ENCODE results near the gene WDR31. TPM values are rescaled to one million over a fixed set of nuclear protein-coding genes. Genes with fewer than 3 reads are reported as not detected.

The WDR31 gene
- total and polyA plus RNA-seq, 10 donors: 0.15 to 2.3 (median 0.78) TPM

DNA sequence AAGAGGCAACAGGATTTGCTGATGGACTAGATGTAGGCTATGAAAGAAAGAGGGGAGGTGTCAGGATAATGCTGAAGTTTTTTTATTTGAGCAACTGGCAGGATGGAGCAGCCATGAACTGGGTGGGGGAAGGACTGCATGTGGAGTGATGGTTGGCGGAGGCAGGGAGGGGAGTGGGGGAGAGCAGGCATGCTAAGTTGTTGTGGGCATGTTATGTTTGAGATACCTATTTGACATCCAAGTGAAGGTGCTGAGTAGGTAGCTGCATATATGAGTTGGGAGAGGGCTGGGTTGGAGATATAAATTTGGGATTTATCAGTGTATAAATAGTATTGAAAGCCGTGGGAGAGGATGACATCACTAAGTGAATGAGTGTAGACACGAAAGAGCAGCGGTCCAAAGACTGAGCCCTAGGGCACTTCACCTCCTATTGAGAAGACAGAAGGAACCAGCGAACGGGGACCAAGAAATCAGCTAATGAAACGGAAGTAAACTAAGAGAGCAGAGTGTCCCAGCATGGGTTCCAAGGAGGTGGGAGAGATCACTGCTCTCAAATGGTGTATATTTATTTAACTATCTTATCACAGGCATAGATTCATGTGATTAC lies 16.7 kb upstream of the WDR31 start:
- no peaks in the 10 kb centered on the region for H3K4me1 ChIP-seq
- no peaks in the 10 kb centered on the region for H3K9me3 ChIP-seq
- DNase-seq: no peak
- H3K27ac ChIP-seq: no peak overlapping the region
- no peaks in the 10 kb centered on the region for H3K27me3 ChIP-seq (replicated peaks in 1 of 7)
- intact Hi-C loops (cut with DNase I; ENCODE audit: low total_unique reads): no loop called here
- H3K36me3 ChIP-seq: no peaks in the 10 kb centered on the region
- TF ChIP-seq, protein P1, sequence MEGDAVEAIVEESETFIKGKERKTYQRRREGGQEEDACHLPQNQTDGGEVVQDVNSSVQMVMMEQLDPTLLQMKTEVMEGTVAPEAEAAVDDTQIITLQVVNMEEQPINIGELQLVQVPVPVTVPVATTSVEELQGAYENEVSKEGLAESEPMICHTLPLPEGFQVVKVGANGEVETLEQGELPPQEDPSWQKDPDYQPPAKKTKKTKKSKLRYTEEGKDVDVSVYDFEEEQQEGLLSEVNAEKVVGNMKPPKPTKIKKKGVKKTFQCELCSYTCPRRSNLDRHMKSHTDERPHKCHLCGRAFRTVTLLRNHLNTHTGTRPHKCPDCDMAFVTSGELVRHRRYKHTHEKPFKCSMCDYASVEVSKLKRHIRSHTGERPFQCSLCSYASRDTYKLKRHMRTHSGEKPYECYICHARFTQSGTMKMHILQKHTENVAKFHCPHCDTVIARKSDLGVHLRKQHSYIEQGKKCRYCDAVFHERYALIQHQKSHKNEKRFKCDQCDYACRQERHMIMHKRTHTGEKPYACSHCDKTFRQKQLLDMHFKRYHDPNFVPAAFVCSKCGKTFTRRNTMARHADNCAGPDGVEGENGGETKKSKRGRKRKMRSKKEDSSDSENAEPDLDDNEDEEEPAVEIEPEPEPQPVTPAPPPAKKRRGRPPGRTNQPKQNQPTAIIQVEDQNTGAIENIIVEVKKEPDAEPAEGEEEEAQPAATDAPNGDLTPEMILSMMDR (IDR thresholded peaks at IDR 0.05 in 8 of 11, conservative IDR thresholded peaks at IDR 0.05 in 3 of 11): no peak
- TF ChIP-seq POLR2AphosphoS5 (IDR thresholded peaks at IDR 0.05) (no peak), POLR2A (IDR thresholded peaks at IDR 0.05) (no peak)
- 83 to 88% (median 86%) methylated on average over 7 of the region's 7 CpGs for WGBS, 5 donors
- no peak overlapping the region for H3K4me3 ChIP-seq

DNA sequence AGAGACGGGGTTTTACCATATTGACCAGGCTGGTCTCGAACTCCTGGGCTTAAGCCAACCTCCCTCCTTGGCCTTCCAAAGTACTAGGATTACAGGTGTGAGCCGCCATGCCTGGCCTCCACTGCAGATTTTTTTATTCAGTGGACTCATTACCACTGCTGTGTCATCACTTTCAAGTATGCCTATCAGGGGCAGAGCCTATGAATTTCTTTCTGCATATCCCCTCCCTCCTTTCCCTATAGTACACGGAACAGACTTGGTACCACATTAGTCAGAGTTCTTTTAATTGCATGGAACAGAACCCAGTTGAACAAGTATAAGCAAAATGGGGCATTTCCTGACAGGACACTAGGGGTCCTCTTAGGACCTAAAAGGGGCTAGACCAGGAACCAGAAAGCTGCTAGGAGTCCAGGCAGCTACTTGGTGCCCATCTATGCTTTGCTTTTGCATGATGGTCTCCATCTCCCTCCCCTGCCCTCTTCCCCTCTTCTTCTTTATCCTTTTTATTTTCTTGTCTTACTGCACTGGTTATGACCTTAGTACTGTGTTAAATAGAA lies 15.0 kb upstream of the WDR31 start:
- H3K27ac ChIP-seq: no peak overlapping the region
- peaks cover 0 to 17% (median 3%) of the 10 kb centered on the region in 7 donors for H3K27me3 ChIP-seq (replicated peaks in 1 of 7)
- no peak for TF ChIP-seq POLR2A (IDR thresholded peaks at IDR 0.05)
- TF ChIP-seq POLR2AphosphoS5 (IDR thresholded peaks at IDR 0.05): no peak
- TF ChIP-seq, protein P1 (IDR thresholded peaks at IDR 0.05 in 8 of 11, conservative IDR thresholded peaks at IDR 0.05 in 3 of 11): no peak
- no peaks in the 10 kb centered on the region for H3K36me3 ChIP-seq
- WGBS, 5 donors: 85 to 90% (median 88%) methylated on average over 4 of the region's 4 CpGs
- no peak for DNase-seq
- no peaks in the 10 kb centered on the region for H3K9me3 ChIP-seq
- H3K4me3 ChIP-seq: no peak overlapping the region
- intact Hi-C loops (cut with DNase I; ENCODE audit: low total_unique reads): no loop called here
- H3K4me1 ChIP-seq: peaks cover 4 to 15% (median 13%) of the 10 kb centered on the region in 6 donors

DNA sequence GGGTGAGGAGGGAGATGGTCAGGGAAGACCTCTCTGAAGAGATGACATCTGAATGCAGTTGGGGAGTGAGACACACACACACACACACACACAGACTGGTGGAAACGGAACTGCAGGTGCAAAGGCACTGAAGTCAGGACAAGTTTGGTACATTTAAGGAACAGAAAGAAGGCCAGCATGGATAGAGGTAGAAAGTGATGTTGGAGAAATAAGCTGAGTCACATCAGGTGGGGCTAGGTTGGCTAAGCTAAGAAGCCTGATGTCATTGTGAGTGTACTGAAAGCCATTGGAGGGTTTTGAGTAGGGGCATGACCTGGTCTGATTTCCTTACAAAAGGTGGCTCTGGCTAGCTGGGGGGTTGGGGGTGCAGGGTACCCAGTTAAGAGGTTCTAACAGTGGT lies 12.3 kb upstream of the WDR31 start:
- DNase-seq: no peak
- Histone ChIP-seq H3K27ac (no peak overlapping the region), H3K36me3 (no peaks in the 10 kb centered on the region), H3K4me1 (peaks cover 10 to 27% (median 23%) of the 10 kb centered on the region in 6 donors), H3K27me3 (replicated peaks in 1 of 7) (peaks cover 0 to 31% (median 10%) of the 10 kb centered on the region in 7 donors), H3K9me3 (no peaks in the 10 kb centered on the region), H3K4me3 (no peak overlapping the region)
- 50 to 76% (median 62%) methylated on average over 1 of the region's 1 CpG for WGBS, 5 donors
- intact Hi-C loops (cut with DNase I; ENCODE audit: low total_unique reads): no loop called here
- TF ChIP-seq POLR2A (IDR thresholded peaks at IDR 0.05): no peak
- TF ChIP-seq, protein P1 (IDR thresholded peaks at IDR 0.05 in 8 of 11, conservative IDR thresholded peaks at IDR 0.05 in 3 of 11): no peak

DNA sequence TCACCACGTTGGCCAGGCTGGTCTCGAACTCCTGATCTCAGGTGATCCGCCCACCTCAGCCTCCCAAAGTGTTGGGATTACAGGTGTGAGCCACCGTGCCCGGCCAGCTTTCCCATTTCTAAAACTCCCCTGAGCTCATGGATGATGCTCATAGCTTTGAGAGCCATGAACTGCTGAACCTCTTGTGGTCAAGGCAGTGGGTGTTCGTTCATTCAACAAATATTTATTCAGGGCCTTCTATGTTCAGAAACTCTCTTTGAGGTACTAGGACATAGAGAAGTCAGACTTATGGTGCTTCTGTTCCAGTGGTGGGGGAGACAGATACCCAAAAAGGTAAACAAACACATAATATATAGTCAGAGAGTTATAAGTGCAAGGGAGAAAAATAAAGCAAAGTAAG lies 11.9 kb upstream of the WDR31 start:
- TF ChIP-seq POLR2AphosphoS5 (IDR thresholded peaks at IDR 0.05) (no peak), POLR2A (IDR thresholded peaks at IDR 0.05) (no peak)
- Histone ChIP-seq H3K36me3 (no peaks in the 10 kb centered on the region), H3K27me3 (replicated peaks in 1 of 7) (peaks cover 0 to 31% (median 10%) of the 10 kb centered on the region in 7 donors), H3K9me3 (no peaks in the 10 kb centered on the region), H3K27ac (no peak overlapping the region), H3K4me1 (peaks cover 10 to 27% (median 23%) of the 10 kb centered on the region in 6 donors), H3K4me3 (no peak overlapping the region)
- WGBS, 5 donors: 85 to 98% (median 88%) methylated on average over 6 of the region's 6 CpGs
- intact Hi-C loops (cut with DNase I; ENCODE audit: low total_unique reads): no loop called here
- DNase-seq: no peak
